HG02852 (cell line): Measurements from ENCODE around the gene SLC35F3.
"Not testable (repeated sequence)": the region's sequence is repeated elsewhere in the genome, so short reads cannot be mapped to it uniquely, and the experiment has no call there.

Experiments used
- ATAC-seq: cut with Tn5 transposase; IDR thresholded peaks from one replicate; pipeline ENCODE4 v1.9.1; 2021; ENCODE audit warnings: mild to moderate bottlenecking, moderate library complexity; ENCODE audit not compliant: unreplicated experiment

Gene SLC35F3

DNA sequence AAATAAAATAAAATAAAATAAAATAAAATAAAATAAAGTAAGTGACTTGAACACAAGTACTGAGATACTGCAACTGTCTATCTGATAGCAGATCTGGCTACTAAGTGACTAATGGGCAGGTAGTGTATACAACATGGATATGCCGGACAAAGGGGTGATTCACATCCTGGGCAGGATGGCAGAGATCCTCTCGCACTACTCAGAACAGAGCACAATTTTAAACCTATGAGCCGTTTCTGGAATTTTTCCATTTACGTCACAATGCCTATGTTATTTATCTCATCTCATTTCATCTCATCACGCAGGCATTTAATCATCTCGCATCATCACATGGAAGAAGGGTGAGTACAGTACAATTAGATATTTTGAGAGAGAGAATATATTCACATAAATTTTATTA lies 235.5 kb downstream of the SLC35F3 start:
- ATAC-seq = no peak

DNA sequence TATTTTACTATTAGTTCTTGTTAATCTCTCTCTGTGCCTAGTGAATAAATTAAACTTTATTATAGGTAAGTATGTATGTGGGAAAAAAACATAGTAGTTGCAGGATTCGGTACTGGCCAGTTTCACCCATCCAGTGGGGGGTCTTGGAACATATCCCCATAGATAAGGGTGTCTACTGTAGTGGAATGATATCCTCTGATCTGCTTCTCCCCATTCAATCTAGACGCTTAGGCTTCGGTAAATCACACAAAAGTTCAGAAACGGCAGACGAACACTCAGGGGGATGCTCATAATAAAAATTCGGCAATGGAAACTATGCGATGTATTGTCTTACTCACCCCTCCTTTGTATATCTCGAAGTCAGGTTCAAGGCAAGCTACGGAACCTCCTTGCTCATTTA lies 235.9 kb downstream of the SLC35F3 start:
- ATAC-seq = no peak

DNA sequence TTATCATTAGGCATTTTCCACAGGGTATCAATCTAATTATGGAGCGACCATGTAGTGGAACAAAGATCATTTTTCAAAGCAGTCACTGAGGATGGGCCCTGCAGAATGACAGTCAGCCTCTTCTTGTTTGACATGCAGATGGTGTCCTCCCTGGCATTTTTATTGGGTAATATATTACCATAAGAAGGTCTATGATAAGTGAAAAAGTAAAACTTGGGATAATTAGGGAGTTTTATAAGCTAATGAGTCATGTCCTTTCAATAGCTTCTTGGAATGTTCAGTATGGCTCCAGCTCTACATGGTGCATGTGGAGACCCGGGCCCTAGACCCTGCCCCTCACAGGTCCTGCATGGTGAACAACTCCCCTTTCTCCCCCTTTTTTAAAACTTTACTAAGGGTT lies 236.5 kb downstream of the SLC35F3 start:
- no peak for ATAC-seq

DNA sequence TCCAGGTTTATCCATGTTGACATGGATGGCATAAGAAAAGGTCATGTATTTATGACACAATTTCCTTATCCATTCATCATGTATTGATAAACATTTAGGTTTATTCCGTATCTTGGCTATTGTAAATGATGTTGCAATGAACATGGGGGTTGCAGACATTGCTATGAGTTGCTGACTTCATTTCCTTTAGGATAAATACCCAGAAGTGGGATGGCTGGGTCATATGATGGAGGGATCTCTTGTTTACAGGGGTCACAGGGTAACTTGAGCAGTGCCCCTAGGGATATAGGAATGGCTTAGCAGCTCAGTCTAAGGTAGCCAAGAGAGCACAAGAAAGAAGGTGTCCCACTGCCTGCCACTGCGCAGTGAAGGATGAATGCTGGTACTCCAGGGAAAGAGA lies 239.2 kb downstream of the SLC35F3 start:
- no peak for ATAC-seq

DNA sequence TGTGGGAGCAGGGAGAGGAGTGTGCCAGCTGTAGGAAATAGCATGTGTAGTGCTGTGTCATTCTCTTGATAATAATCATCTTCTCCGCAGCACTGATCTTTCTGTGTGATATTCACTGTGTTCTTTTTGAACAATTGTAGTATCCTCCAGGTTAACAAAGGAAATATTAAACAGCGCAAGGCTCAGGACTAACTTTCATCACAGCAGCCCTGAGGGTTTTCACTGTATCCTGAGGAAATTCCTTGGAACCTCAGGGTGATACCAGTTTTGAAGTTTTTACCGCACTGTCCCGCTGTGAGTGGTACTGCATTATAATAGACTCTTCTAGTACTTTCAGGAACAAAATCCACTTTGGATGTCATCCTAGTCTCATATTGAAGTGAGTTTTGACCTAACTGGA lies 240.4 kb downstream of the SLC35F3 start:
- ATAC-seq = no peak

DNA sequence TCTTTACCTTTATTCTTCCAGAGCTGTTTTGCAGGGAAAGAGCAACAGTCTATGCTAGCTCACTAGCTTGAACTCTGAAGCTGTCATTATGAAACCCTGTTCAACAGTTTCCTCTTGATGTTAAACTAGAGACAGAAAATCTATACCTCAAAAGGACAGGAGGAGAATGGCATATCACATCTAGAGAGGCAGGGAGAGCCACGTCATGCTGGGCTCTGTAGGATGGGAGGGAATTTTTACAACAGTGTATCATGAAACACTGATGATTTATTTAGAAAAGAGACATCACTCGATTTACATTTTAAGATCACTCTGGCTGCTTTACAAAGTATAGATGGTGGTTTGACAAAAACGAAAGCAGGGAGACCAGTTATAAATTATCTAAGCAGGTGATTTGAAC lies 243.9 kb downstream of the SLC35F3 start:
- no peak for ATAC-seq

DNA sequence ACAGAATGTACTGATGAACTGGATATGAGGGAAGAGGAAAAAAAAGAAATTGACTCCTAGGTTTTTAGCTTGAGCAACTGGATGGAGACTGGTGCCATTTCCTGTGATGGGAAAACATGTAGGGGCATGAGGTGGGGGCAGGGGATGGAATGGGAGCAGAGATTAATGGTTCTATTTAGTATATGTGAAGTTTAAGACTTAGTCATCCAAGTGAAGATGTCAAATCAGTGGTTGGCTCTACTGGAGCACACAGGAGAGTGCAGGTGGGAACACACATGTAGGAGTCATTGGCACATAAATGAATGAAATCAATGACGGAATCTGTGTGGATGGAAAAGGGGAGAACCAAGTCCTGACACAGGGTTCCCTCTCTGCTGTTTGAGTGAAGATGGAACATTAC lies 244.3 kb downstream of the SLC35F3 start:
- no peak for ATAC-seq

DNA sequence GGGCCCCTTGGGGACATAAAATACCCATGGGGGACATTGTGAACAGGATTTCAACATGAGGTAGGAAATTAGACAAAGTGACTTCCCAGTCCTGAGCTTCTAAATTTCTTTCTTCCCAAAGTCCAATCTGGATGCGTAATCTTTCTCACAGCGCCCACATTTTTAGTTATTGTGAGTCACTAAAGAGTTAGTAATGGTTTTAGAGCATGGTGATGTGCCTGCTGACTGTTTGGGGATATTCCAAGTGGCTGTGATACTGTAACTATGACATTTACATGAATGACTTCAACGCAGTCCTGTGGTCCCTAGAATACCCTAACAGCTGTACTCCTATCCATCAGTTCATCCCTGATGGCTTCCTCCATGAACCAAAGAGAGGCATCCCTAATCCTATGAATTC lies 244.7 kb downstream of the SLC35F3 start:
- no peak for ATAC-seq

DNA sequence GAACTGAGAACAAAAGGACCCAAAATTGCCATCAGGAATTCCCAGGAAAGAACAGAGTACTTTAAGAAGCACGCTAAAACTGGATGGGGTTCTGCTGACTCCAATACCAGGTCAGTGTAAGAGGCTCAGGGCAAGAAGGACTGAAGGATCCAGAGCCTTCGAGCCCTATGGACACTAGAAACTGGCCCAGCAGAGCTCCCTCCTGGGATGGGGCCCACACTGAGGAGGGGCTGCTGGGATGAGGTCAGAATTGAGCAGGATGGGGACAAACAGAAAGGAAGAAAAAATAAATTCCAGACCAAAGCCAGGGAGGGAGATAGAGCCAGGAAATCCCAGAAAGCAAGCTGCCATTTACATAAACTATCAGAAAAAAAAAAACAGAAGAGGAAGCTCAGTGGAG lies 246.4 kb downstream of the SLC35F3 start:
- ATAC-seq = no peak

DNA sequence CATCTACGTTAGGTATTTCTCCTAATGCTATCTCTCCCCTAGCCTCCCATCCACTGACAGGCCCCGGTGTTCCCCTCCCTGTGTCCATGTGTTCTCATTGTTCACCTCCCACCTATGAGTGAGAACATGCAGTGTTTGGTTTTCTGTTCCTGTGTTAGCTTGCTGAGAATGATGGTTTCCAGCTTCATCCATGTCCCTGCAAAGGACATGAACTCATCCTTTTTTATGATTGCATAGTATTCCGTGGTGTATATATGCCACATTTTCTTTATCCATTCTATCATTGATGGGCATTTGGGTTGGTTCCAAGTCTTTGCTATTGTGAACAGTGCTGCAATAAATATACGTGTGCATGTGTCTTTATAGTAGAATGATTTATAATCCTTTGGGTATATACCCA lies 247.9 kb downstream of the SLC35F3 start:
- ATAC-seq = not testable (repeated sequence)

DNA sequence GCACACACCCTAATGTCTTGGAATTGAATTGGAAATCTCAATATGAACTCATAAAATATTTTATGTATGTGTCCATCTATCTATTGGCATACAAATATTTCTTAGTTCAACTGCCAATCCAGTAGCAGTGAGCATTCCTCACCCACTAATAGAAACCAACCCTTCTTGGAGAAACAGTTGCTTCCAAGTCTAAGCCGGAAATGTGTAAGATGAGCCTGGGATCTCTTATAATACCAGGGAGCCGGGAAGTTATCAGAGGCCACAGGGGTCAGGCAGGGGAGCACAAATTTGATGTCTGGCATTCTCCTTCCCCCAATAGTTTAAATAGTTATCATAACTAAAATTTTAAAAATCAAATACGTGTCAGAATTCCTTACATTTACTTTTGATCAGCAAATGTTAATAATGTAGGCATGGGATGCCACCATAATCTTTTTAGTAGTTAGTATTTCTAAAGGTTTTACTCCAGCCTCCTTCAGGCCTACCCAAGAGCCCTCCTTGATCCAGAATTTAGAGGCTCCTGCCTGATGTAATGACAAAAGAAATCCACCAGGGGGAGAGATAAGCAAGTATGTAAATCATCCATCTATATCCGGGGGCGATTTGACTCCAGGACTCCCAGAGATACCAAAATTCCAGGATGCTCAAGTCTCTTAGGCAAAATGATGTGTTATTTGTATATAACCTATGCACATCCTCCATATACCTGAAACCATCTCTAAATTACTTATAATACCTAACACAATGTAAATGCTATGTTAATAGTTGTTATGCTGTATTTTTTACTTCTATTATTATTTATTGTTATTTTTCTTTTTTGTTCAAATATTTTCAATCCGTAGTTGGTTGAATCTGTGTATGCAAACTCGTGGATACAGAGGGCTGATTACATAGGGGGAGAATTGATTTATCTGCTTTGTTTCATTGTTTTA lies 250.1 kb downstream of the SLC35F3 start:
- no peak for ATAC-seq

DNA sequence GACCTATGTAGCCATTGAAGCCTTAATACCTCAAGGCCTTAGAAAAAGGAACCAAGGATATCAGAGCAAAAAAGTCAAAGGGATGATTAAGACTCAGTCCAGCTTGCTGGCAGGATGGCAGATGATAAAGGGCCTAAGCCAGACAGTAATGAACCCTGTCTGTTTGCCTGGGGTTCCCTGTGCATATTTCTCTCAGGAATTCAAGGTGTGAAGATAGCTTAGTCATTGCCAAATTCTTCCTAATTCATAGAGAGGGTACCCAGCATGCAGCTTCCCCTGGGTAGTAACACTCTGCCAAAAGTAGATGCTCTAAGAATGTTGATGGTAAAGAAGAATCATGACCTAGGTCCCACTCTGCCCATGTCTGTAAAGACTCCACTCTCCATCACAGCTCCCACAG lies 258.2 kb downstream of the SLC35F3 start:
- ATAC-seq = no peak

DNA sequence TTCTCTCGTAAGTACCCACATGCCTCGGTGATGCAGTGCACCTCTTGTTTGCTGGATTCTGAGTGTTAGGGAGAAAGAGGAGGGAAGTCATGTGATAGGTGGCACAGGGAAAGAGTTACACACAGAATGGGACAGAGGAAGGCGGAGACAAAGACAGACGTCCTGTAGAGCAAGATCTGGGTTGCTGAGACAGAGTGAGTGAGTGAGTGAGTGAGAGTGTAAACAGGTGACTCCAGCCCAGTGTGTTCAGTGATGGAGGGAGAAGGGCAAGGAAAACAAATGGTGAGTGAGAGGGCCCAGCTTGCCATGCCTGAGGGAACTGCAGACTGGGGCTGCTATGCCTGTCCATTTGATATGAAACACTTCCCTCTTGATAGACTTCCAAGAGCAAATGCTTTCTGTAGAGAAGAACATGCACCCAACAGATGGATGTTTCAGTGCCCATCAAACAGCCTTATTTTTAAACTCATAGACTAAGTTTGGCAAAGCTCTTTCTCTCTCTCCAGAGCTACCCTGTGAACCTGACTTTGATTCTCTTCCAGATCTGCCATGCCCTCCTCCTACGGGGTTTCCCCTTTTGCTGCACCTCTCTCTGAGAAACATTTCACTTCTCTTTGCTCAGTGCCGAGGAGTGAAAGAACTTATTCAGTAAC lies 258.9 kb downstream of the SLC35F3 start:
- no peak for ATAC-seq

DNA sequence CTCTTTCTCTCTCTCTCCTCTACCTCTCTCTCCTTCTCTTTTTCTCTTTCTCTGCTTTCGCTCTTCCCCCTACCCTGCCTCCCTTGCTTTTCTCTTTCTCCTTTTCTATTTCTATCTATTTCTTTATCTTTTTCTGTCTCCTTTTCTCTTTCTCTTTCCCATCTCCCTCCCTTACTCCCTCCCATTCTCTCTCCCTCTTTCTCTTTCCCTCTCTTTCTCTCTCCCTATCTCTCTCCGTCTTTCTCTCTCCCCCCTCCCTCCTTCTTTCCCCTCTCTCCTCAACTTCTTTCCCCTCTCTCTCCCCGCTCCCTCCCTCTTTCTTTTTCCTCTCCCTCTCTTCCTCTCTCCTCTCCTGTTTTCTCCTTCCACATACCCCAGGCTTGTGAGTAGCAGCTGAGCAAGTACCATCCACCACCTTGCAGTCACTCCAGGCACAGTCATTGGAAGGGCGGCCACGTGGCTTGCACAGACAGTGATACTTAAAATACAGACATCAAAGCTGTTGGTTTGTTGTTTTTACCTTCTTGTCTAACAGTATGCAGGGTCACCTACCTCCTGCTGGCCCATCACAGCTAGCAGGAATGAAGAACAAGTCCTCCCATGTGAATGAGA lies 259.7 kb downstream of the SLC35F3 start:
- no peak for ATAC-seq

DNA sequence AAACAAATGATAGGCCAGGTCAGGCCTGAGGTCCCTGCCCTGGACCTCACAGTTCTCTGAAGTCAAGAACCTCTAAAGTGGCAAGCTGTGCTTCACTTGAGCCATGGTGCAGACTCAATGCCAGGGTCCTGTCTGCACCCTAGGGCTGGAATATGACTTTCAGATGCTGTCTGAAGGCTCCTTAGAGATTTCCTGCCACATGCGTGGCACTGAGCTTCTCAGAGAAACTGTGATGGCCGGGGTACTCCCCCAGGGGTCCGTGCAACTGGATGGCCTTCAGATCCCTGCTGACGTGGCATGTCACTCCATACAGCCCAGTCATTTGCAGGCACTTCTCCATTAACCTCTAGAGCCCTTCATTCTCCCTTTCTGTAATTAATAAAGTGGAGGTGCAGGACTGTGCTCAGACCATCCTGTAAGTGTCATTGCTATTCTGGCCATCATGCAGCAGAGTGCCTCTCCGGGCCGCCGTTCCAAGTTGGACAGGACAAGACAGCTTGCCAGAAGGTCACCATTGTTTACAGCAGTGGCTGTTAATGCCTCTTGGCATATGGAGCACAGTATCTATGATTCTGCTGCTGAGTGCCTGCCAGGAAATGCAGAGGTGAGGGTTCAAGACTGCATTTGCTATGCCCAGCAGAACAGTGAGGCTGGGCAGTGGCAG lies 263.7 kb downstream of the SLC35F3 start:
- ATAC-seq = no peak

DNA sequence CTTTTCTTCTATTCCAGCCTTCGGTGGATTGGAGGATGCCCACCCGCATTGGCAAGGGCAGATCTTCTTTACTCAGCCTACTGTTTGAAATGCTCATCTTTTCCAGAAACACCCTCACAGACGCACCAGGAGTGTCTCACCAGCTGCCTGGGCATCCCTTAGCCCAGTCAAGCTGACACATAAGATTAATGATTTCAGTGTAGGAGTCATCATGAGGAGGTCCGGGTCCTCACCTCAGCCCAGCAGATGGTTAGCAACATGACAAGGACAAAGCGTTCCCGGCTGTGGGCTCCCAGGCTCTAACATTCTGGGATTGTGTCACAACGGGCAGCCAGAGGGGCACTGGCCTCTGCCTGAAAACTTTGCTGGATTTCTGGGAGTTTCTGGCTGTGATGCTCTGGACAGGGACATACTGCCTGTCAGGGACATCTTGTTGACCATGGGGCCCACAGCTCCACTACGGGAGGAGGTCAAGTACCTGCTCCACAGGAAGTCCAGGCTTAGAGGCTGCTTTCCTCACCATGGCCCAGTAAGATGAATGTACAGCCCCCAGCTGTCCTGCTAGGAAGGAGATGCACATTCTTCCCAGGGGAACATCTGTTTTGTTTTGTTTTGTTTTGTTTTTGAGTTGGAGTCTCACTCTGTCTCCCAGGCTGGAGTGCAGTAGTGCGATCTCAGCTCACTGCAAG lies 264.8 kb downstream of the SLC35F3 start:
- ATAC-seq = no peak

DNA sequence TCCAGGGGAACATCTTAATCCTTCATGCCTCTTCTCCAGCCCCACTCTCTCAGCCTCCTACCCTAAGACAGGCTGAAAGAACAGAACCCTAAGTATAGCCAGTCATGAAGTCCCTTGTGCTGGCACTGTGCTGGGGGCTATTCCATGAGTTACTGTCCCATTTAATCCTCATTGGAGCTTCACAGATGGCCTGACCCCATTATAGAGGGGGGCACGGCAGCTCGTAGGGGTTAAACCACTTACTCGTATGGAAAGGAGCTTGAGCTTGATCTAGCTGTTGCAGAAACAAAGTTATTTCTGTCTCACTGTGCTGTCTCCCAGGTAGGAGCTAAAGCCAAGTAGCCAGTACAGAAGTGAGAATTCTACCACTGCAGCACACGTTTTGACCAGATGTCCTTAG lies 265.6 kb downstream of the SLC35F3 start:
- ATAC-seq = no peak

DNA sequence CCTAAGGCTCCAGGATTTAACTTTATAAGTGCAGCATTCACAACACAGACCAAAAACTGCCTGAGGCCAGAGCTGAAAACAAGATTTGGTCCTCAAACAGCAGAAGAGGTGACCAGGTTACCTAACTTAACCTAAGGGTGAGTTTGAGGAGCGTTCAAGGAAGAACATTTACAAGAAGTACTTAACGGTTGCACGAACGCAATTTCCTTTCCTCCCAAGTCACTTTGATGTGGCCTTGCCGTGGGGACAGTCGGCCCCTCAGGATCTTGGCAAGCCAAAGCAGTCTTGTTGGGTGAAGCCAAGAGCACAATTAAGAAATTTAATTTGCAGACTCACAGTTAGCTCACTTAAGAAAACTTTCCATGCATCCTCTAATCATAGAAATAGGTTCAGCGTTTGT lies 266.1 kb downstream of the SLC35F3 start:
- ATAC-seq = no peak

DNA sequence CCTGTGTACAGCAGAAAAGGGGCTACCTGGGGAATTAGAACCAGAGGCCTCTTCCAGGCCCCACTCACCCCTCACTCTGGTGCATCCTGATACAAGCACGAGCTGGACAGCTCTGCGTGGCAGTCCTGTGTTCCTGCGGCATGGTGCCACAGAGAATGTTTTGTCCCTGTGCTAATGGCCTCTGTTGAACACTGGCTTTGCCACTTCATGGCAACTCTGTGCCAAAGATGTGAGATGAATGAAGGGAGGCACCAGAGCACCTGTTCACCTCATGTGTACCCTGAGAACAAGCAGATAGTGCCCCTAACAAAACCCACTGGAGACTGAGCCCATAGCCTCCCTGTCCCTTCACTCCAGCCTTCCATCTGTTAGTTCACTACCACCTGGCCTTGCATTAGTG lies 269.5 kb downstream of the SLC35F3 start:
- no peak for ATAC-seq

DNA sequence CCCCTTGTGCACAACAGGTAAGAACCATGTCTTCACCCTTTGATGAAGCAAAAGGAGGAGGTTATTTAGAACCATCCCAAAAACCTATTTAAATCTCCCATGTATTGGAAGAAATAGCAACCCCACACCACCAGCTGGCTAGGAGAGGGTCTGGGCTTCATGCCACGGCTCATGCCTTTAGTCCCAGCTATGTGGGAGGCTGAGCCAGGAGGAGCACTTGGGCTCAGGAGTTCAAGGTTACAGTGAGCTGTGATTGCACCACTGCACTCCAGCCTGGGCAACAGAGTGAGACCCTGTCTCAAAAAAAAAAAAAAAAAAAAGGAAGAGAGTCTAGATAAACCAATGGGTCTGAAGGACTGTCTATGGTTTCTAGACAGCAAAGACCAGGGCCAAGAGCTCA lies 270.9 kb downstream of the SLC35F3 start:
- no peak for ATAC-seq

DNA sequence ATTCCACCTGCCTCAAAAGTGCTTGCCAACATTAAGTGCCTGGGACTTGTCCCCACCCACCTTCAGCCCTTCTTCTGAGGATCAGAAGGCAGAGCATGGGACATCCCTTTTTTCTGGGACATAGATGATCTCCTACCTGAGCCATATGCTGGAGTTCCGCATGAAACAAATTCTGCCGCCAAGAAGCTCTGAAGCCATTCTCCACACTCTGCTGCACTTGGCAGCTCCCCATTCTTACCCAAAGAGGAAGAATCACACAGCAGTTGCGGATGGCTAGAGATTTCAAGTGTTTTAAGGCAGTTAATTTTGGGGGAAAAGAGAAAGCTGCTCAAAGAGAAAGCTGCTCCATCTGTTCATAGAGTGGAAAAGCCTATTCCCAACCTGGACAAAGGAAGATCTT lies 271.5 kb downstream of the SLC35F3 start:
- ATAC-seq = no peak
